SU-DHL-6 (cell line): ENCODE data around the gene PIP5K1B.

Experiments
- H2AFZ ChIP-seq: fragments of 200-600 bp; sonication (generic); 2 replicates; pipeline ENCODE4 v1.6.1; 2014; ENCODE audit warnings: low read depth, mild to moderate bottlenecking, moderate library complexity, mixed read lengths, antibody characterized with exemption, low read length; ENCODE audit not compliant: severe bottlenecking
- H3F3A ChIP-seq: fragments of 200-600 bp; shearing (Covaris generic); 2 replicates; pipeline ENCODE4 v1.6.0; 2016; ENCODE audit warnings: antibody characterized with exemption, mild to moderate bottlenecking; ENCODE audit not compliant: insufficient read depth
- H3K27ac ChIP-seq: fragments of 200-600 bp; sonication (generic); 2 replicates; pipeline ENCODE4 v1.5.1; 2016; ENCODE audit warnings: low read depth, mild to moderate bottlenecking, low read length, moderate library complexity, mixed read lengths
- H3K27me3 ChIP-seq: fragments of 200-600 bp; sonication (generic), shearing (Covaris generic); 2 replicates; pipeline ENCODE4 v1.6.0; 2014; ENCODE audit warnings: mild to moderate bottlenecking, low read length
- H3K36me3 ChIP-seq: fragments of 200-600 bp; sonication (generic); 2 replicates; pipeline ENCODE4 v1.6.1; 2014; ENCODE audit warnings: mild to moderate bottlenecking, low read length, mixed read lengths
- H3K4me2 ChIP-seq: fragments of 300-600, 200-600 bp; shearing (Covaris generic), sonication (generic); 2 replicates; pipeline ENCODE4 v1.6.0; 2014; ENCODE audit warnings: low read length, low read depth, mild to moderate bottlenecking; ENCODE audit not compliant: poor library complexity, severe bottlenecking
- H3K4me3 ChIP-seq: fragments of 200-600 bp; sonication (generic); 2 replicates; pipeline ENCODE4 v1.5.1; 2014; ENCODE audit warnings: antibody characterized with exemption, low read length, mild to moderate bottlenecking, mixed read lengths; ENCODE audit not compliant: insufficient read depth, poor library complexity, severe bottlenecking
- H3K79me2 ChIP-seq: fragments of 200-600 bp; sonication (generic); 2 replicates; pipeline ENCODE4 v1.6.1; 2014; ENCODE audit warnings: mild to moderate bottlenecking, low read length, moderate library complexity; ENCODE audit not compliant: insufficient read depth
- H3K9ac ChIP-seq: fragments of 200-600 bp; sonication (generic); 2 replicates; pipeline ENCODE4 v1.7.0; 2014; ENCODE audit warnings: mild to moderate bottlenecking, low read length
- H3K9me2 ChIP-seq: fragments of 200-600 bp; sonication (generic); replicated peaks from 2 replicates; pipeline ENCODE4 v1.6.1; 2014; ENCODE audit warnings: low read length; ENCODE audit not compliant: insufficient read depth
- H3K9me3 ChIP-seq: fragments of 200-600 bp; sonication (generic); 2 replicates; pipeline ENCODE4 v1.6.1; 2014; ENCODE audit warnings: low read length, mixed read lengths; ENCODE audit not compliant: insufficient read depth
- H4K20me1 ChIP-seq: fragments of 200-600 bp; sonication (generic); 2 replicates; pipeline ENCODE4 v1.6.1; 2014; ENCODE audit warnings: low read depth, mild to moderate bottlenecking, antibody characterized with exemption, low read length, moderate library complexity, mixed read lengths
- EZH2phosphoT487 ChIP-seq: fragments of 200-600 bp; sonication (generic), shearing (Covaris generic); conservative IDR thresholded peaks from 2 replicates; pipeline ENCODE4 v1.6.1; 2018; ENCODE audit warnings: mild to moderate bottlenecking, antibody characterized with exemption, low read length, moderate library complexity, mixed read lengths
- TF ChIP-seq, protein P1 (sequence below): fragments of 200-600 bp; sonication (generic); IDR thresholded peaks from one replicate; pipeline ENCODE4 v1.5.1; 2017; ENCODE audit warnings: antibody characterized with exemption, mild to moderate bottlenecking, low read length, moderate library complexity; ENCODE audit not compliant: insufficient read depth, poor library complexity, severe bottlenecking

PIP5K1B gene

GRCh38 chr9:68669218-68669617 is 35.8 kb upstream of the PIP5K1B start:
- Histone ChIP-seq H3K9me3 (no peaks in the 10 kb centered on the region), H3K27ac (no peak overlapping the region), H4K20me1 (no peaks in the 10 kb centered on the region), H3K9ac (no peak overlapping the region), H3K4me3 (no peak overlapping the region), H3K27me3 (no peaks in the 10 kb centered on the region), H3K9me2 (no peaks in the 10 kb centered on the region), H3K36me3 (no peaks in the 10 kb centered on the region), H3K79me2 (no peaks in the 10 kb centered on the region), H3F3A (no peaks in the 10 kb centered on the region), H2AFZ (no peak overlapping the region), H3K4me2 (no peak overlapping the region)
- no peak for TF ChIP-seq EZH2phosphoT487
- TF ChIP-seq, protein P1, sequence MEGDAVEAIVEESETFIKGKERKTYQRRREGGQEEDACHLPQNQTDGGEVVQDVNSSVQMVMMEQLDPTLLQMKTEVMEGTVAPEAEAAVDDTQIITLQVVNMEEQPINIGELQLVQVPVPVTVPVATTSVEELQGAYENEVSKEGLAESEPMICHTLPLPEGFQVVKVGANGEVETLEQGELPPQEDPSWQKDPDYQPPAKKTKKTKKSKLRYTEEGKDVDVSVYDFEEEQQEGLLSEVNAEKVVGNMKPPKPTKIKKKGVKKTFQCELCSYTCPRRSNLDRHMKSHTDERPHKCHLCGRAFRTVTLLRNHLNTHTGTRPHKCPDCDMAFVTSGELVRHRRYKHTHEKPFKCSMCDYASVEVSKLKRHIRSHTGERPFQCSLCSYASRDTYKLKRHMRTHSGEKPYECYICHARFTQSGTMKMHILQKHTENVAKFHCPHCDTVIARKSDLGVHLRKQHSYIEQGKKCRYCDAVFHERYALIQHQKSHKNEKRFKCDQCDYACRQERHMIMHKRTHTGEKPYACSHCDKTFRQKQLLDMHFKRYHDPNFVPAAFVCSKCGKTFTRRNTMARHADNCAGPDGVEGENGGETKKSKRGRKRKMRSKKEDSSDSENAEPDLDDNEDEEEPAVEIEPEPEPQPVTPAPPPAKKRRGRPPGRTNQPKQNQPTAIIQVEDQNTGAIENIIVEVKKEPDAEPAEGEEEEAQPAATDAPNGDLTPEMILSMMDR = no peak

- Histone ChIP-seq H3K79me2 (no peaks in the 10 kb centered on the region), H3K9ac (no peak overlapping the region), H3F3A (no peaks in the 10 kb centered on the region), H3K27ac (no peak overlapping the region), H3K4me2 (no peak overlapping the region), H3K9me2 (no peaks in the 10 kb centered on the region), H3K36me3 (no peaks in the 10 kb centered on the region), H2AFZ (no peak overlapping the region), H3K4me3 (no peak overlapping the region), H3K27me3 (no peaks in the 10 kb centered on the region), H3K9me3 (no peaks in the 10 kb centered on the region), H4K20me1 (no peaks in the 10 kb centered on the region)
- TF ChIP-seq, protein P1 = no peak
- no peak for TF ChIP-seq EZH2phosphoT487
Measured at GRCh38 chr9:68672215-68672614, 32.8 kb upstream of the PIP5K1B start.

DNA sequence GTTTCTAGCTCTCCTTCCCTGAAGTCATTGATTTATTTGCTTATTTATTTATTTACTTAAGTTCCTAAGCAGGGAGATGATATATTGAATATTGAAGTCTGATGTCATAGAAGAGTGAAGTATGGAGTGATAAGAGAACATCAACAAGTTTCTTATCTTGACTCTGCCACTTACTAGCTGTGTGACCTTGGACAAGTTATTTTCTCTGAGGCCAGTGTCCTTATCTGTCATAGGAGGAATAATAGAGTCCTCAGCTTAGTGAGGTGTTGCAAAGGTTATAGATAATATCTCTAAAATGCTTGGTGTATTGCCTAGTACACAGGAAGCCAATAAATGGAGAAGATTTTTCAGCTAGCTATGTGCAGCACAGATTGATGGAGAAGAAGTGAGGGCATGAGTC is 32.4 kb upstream of the PIP5K1B start:
- Histone ChIP-seq H3K27me3 (no peaks in the 10 kb centered on the region), H3K79me2 (no peaks in the 10 kb centered on the region), H3K9ac (no peak overlapping the region), H3K4me3 (no peak overlapping the region), H3K36me3 (no peaks in the 10 kb centered on the region), H3K4me2 (no peak overlapping the region), H3K27ac (no peak overlapping the region), H3K9me2 (no peaks in the 10 kb centered on the region), H3F3A (no peaks in the 10 kb centered on the region), H3K9me3 (no peaks in the 10 kb centered on the region), H2AFZ (no peak overlapping the region), H4K20me1 (no peaks in the 10 kb centered on the region)
- TF ChIP-seq EZH2phosphoT487 = no peak
- TF ChIP-seq, protein P1 = no peak

GRCh38 chr9:68678430-68678829 is 26.6 kb upstream of the PIP5K1B start:
- TF ChIP-seq, protein P1 = peak; percentile 33
- no peak for TF ChIP-seq EZH2phosphoT487
- Histone ChIP-seq H3K4me2 (no peak overlapping the region), H3K4me3 (no peak overlapping the region), H3K9me3 (no peaks in the 10 kb centered on the region), H3K9ac (no peak overlapping the region), H3K27me3 (no peaks in the 10 kb centered on the region), H2AFZ (no peak overlapping the region), H3K36me3 (no peaks in the 10 kb centered on the region), H4K20me1 (no peaks in the 10 kb centered on the region), H3K27ac (no peak overlapping the region), H3F3A (no peaks in the 10 kb centered on the region), H3K79me2 (no peaks in the 10 kb centered on the region), H3K9me2 (no peaks in the 10 kb centered on the region)
